ENCODE results near the gene PRMT5.
"Not testable (repeated sequence)": the region's sequence is repeated elsewhere in the genome, so short reads cannot be mapped to it uniquely, and the experiment has no call there.

- not testable (repeated sequence) for TF ChIP-seq EZH2phosphoT487 (IDR thresholded peaks at IDR 0.05; ENCODE audit: borderline replicate concordance, low read length); EZH2 (IDR thresholded peaks at IDR 0.05; ENCODE audit: low read length, unreplicated experiment)
Observed at GRCh38 chr14:22914836-22915235, 14.3 kb downstream of the PRMT5 start.
